ENCODE data around the gene ACACA.

The ACACA gene

GRCh38 chr17:37340804-37341203 is 65.8 kb downstream of the ACACA start:
- FAIRE-seq, result no peak

GRCh38 chr17:37339321-37339720 is 67.3 kb downstream of the ACACA start:
- FAIRE-seq, result no peak

GRCh38 chr17:37338847-37339246 is 67.8 kb downstream of the ACACA start:
- no peak for FAIRE-seq

GRCh38 chr17:37327341-37328090 is 79.1 kb downstream of the ACACA start:
- no peak for FAIRE-seq

GRCh38 chr17:37322826-37323561 is 83.6 kb downstream of the ACACA start:
- no peak for FAIRE-seq

GRCh38 chr17:37322106-37322505 is 84.5 kb downstream of the ACACA start:
- FAIRE-seq, result no peak

- FAIRE-seq, result no peak
Measured at GRCh38 chr17:37318931-37319594, 87.6 kb downstream of the ACACA start.

- FAIRE-seq, result no peak
Measured at GRCh38 chr17:37317867-37318266, 88.8 kb downstream of the ACACA start.

GRCh38 chr17:37315601-37316000 is 91.0 kb downstream of the ACACA start:
- FAIRE-seq, result no peak

GRCh38 chr17:37312137-37312923 is 94.3 kb downstream of the ACACA start:
- no peak for FAIRE-seq

GRCh38 chr17:37310940-37311339 is 95.7 kb downstream of the ACACA start:
- no peak for FAIRE-seq

- FAIRE-seq, result no peak
Measured at GRCh38 chr17:37309051-37309450, 97.6 kb downstream of the ACACA start.

- FAIRE-seq, result no peak
Measured at GRCh38 chr17:37305406-37305905, 101.2 kb downstream of the ACACA start.

GRCh38 chr17:37301288-37301687 is 105.3 kb downstream of the ACACA start:
- FAIRE-seq, result no peak

GRCh38 chr17:37300683-37301082 is 106.0 kb downstream of the ACACA start:
- FAIRE-seq, result no peak

GRCh38 chr17:37299257-37299980 is 107.2 kb downstream of the ACACA start:
- no peak for FAIRE-seq

- no peak for FAIRE-seq
Measured at GRCh38 chr17:37295888-37296287, 110.7 kb downstream of the ACACA start.

GRCh38 chr17:37294888-37295287 is 111.7 kb downstream of the ACACA start:
- no peak for FAIRE-seq

- no peak for FAIRE-seq
Measured at GRCh38 chr17:37293770-37294169, 112.9 kb downstream of the ACACA start.

- no peak for FAIRE-seq
Measured at GRCh38 chr17:37292429-37293139, 114.1 kb downstream of the ACACA start.

- FAIRE-seq, result no peak
Measured at GRCh38 chr17:37291351-37291750, 115.3 kb downstream of the ACACA start.

Data from islet of Langerhans (tissue), 1 donor.